Right renal pelvis (tissue), 4 donors: ENCODE data around the gene GCG. TPM values are rescaled to one million over a fixed set of nuclear protein-coding genes. Genes with fewer than 3 reads are reported as not detected.

Experiments used
- DNase-seq, 4 donors: peaks; one replicate each; pipeline ENCODE4 v3.0.0-alpha.2; 2013; ENCODE audit warnings: low read depth in 4 of 4, low spot score in 3 of 4, missing footprints in 1 of 4
- polyA plus RNA-seq, 4 donors: library from polyadenylated mRNA; unstranded; fragments of 120-200 nt; gene quantifications; one replicate each; pipeline ENCODE4 v1.2.1, GENCODE V29; 2013; ENCODE audit not compliant: insufficient read length in 4 of 4

GCG gene
- polyA plus RNA-seq, 4 donors = not detected

- DNase-seq = no peak
These were observed 45.3 kb downstream of the GCG start for GRCh38 chr2:162106746-162107145.

GRCh38 chr2:162106146-162106551, 45.9 kb downstream of the GCG start:
- no peak for DNase-seq

- DNase-seq = no peak
These were observed 48.5 kb downstream of the GCG start for GRCh38 chr2:162103443-162104009.

- DNase-seq = no peak
These were observed 51.5 kb downstream of the GCG start for GRCh38 chr2:162100579-162100978.

GRCh38 chr2:162099836-162100235, 52.2 kb downstream of the GCG start:
- DNase-seq = no peak

Other genes with a start within 250 kb of the GCG start
- gene DPP4, start 78.0 kb downstream of the GCG start, polyA plus RNA-seq = 100 to 1,000 TPM in 3 of 4 donors, 10 to 100 TPM in 1; 89.9 to 151 (median 142) TPM
- gene FAP, start 91.2 kb upstream of the GCG start, polyA plus RNA-seq = 10 to 100 TPM in 3 of 4 donors, 1 to 10 TPM in 1; 9.6 to 18.5 (median 12.7) TPM
- gene IFIH1, start 166.4 kb upstream of the GCG start, polyA plus RNA-seq = 1 to 10 TPM; 5.4 to 9.2 (median 7.7) TPM
- gene GCA, start 191.9 kb upstream of the GCG start, polyA plus RNA-seq = 10 to 100 TPM; 33.8 to 42.2 (median 36.8) TPM